Inflammatory macrophage treated with lipopolysaccharide for 1 hour (primary cell): Measurements from ENCODE around the gene CCDC150.
"Not testable (repeated sequence)": the region's sequence is repeated elsewhere in the genome, so short reads cannot be mapped to it uniquely, and the experiment has no call there.

ENCODE experiments used
- DNase-seq, 2 donors: peaks; one replicate each; pipeline ENCODE4 v3.0.0-alpha.2; 2020 to 2022

Gene CCDC150

DNA sequence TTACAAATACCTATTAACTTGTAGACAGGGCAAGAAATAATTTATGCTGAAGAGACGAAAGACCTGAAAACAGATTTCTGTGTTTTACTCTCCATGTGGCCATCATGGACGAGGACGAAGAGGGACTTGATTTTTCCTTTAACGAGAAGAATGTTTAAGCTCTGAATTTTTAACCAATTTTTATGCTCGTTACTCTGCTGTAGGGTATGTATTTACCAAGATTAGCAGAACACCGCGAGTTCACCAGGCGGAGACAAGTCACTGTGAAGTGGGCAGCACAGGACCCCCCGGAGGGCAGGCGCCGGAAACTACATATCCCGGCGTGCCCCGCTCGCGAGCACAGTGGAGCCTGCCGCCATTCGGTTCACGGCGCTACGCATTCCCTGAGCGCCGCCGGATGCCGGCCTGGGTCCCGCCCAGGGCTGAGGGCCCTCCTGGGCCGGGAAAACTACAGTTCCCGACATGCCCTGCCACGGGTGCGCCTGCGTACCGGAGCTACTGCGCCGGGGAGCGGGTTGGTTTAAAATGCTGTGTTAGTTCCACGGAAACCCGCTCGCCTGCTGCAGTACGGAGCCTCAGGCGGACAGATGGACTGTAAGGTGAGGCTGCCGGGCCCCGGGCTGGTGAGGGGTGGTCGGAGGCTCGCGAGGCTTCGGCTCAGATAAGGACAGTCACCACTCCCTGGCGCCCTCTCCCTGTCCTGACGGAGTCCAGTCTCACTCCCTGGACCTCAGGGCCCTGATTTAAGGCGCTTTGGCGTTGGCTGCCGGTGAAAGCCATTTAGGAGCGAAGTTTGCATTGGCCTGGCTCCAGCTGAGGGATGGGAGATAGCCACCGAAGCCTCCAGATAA lies at the start of gene CCDC150:
TSS of gene CCDC150 (plus strand) at position 536 of the 851 bp plus-strand sequence. CDS start at position 588, 52 bp downstream.
- DNase-seq, result peak; percentile 88 to 95

DNA sequence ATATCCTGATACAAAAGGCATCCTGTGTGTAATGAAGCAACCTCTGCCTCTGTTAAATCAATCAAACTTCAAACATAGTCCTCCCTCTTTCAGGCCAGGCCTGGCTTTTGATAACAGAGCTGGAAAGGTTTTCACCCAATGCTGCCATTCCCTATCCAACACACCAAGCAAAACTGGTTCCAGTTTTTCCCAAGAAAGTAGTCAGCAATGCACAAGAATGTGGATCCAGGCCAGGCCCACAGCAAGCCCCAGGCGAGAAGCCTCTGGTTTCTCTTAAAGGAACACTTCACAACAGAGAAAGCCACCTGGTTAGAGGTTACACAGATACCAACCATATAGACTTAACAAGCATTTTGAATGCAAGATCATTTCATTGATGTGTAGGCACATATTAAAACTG lies 49.2 kb upstream of the CCDC150 start:
- no peak for DNase-seq

DNA sequence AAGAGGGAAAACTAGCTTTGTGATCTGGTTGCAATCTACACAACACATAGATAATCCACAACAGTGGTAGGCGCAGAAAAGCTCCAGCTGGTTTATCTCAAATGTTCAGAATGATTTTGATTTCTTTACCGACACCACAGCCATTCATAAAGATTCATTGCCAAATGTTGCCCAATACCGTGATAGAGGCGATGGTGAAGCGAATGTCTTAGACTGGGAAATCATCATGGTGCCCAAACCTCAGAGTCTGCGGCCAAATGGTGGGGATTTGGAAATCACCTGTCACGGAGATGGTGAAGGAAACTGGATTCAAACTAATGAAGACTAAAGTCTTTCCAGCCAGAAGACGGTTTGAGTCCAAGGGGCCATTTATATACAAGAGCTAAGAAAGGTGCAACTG lies 48.5 kb upstream of the CCDC150 start:
- no peak for DNase-seq

DNA sequence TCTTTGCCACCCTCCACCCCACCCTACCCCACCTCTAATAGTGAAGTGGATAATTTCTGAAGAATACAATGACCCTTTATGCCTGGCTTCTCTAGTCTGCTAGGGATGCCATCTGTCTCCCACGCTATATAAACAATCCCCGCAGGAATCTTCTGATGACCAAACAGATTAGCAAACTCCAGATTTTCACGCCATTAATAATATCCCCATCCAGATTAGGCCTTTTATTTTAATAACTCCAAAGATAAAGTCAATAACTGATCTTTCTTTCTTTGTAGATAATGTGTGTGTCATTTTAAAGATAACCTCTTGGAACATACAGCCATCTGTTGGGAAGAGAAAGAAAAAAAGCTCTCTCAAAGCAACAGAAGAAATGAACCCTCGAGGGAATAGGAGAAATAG lies 47.9 kb upstream of the CCDC150 start:
- DNase-seq, result no peak

DNA sequence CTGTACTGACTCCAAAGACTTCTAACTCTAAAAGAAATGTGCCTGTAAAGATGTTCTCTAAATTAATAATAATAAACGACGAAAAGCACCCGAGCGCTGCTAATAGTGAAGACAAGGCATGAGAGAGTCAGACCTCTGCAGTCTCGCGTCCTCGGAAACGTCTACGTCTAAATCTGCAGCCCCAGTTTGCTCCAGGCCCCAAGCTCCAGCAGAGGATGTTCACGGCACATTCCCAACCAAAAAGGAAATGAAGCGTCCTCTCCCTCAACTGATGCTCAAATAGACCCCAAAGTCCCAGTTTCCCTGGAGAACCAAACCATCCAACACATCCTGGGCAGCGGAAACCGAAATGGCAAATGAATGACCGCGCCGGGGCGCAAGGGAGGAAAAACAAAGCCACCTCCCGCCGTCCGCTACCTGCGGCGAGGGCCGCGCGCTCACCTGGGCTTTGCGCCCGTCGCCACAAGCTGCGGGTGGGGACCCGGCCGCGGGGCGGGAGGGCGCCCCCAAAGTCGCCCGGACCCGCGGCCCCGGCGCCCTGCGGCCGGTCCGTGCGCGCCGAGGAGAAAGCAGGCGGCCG lies 47.1 kb upstream of the CCDC150 start:
- DNase-seq, result no peak

DNA sequence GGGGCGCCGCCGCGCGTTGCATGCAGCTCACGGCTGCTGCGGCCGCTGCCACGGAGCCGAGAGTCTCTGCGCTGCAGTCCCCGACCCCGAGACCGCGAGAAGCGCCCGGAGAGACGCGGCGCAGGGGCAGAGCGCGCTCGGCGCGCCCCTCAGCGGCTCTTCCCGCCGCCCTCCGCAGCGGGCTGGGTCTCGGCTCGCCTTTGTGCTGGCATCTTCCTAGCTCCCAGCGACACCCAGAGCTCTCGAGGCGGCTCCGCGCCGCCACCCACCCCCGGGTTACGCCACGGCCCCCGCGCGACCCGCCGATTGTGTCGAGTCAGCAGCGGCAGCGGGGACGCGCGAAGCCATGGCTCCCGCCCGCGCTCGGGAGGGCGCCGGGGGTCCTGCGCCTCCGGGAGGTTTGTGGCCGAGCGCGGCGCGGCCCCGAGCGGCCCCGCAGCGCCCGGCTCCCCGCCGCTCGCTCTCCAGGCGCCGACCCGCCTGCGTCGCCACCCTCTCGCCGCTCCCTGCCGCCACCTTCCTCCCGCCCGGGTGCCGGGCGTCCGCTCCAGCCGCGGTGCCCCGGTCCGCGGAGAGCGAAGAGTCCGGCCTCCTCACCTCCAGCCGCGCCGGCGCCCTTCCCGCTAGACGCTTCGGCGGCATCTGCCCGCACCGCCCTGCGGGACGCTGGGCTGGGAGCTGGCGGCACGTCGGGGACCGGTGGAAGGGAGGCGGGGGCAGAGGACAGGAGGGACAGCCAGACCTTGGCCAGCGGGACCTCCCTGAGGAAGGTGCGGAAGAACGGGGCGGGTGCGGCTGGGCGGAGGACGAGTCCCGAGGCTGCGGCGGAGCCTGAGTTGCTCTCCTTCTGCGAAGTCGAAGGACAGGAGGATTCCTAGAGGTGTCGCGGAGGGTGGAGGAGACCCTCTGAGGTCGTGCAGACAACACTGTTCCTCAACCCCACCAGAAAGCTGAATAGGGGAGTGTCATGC lies 46.3 kb upstream of the CCDC150 start, which contains the start of gene HECW2:
TSS of gene HECW2 (minus strand) at position 644 of the 971 bp plus-strand sequence.
- DNase-seq, result no peak

DNA sequence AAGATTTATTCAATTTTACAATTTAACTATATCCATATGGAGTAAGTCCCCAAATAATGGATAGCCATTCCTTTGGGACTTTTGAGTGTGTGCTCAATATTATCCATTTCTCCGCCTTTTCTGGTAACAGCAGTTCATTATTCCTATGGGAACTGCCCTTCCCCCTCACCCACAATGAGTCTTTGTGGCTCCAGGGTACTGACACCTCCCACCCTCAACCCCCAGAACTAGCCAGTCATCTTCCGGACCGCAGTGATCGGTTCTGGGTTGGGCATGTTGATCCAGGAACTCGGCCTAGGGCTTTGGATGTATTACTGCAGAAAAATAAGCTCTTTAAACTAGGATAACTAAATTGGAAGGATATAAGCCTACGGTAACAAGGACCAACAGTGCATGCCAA lies 45.4 kb upstream of the CCDC150 start:
- DNase-seq, result no peak

DNA sequence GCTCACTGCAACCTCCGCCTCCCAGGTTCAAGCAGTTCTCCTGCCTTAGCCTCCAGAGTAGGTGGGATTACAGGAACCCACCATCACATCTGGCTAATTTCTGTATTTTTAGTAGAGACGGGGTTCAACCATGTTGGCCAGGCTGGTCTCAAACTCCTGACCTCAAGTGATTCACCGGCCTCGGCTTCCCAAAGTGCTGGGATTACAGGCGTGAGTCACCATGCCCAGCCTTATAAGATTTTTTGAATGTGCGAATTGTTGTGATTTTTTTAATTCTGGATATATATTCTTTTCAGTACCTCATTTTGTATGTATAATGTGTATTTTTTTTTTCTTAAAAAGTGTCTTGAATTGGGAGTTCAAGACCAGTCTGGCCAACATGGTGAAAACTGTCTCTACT lies 42.0 kb upstream of the CCDC150 start:
- no peak for DNase-seq

DNA sequence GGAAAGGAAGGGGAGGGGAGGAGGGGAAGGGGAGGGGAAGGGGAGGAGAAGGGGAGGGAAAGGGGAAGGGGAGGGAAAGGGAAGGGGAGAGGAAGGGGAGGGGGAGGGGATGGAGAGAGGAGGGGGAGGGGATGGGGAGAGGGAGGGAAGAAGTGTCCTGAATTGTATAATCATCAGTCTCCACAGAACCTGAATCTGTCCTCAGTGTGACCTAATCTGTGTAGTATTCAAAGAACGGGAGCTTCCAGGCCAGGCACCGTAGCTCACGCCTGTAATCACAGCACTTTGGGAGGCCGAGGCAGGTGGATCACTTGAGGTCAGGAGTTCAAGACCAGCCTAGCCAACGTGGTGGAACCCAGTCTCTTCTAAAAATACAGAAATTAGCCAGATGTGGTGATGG lies 41.1 kb upstream of the CCDC150 start:
- no peak for DNase-seq

DNA sequence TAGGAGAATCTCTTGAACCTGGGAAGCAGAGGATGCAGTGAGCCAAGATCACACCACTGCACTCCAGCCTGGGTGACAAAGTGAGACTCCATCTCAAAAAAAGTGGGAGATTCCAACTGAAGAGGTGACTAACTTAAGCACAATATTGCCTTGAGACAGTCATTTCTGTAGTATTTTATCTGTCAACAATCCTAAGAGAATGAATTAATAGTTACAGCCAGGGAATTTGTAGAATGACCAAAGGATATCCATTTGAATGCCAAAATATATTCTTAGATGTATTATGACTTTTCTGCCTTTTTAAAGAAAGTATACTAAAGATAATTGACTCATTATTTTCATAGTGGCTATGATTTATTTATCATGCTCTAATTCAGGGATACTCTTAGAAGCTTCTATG lies 40.7 kb upstream of the CCDC150 start:
- DNase-seq, result no peak

DNA sequence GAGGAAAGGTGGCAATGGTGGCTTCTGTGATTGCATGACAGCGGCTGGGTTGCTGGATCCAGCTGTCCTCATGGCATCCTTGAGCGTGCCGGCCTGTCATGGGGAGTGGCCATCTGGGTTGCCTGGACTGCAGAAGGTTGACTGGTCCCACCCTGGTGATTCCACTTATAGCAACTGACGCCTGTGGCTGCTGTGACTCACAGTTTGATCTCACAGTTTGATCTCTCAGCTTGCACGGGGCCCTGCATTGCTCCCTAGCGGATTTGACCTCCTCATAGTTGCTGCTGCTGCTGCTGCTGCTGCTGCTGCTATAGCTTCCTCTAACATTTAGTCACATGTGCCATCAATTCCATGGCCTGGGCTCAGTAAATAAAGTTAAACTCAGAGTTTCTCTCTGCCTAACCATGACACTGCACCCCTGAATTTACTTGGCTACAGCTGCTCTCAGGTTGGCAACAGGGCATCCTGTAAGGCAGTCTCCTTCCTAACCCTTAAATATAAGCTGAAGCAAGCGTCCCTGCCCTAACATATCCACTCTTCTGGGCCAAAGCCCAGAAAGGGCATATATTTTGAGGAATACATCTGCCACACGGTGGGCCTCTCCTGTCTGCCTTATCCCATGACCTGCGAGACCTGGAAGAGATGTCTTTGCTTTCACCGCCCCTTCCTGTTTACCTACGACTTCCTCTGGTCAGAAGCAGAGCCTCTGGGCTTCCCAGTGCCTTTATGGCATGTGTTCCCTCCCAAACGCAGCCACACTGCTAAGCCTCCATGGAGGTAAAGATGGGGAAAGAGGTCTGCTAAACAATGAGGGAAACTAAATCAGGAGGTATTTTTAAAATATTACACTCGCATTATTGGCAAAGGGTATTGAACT lies 37.8 kb upstream of the CCDC150 start:
- DNase-seq, result no peak

DNA sequence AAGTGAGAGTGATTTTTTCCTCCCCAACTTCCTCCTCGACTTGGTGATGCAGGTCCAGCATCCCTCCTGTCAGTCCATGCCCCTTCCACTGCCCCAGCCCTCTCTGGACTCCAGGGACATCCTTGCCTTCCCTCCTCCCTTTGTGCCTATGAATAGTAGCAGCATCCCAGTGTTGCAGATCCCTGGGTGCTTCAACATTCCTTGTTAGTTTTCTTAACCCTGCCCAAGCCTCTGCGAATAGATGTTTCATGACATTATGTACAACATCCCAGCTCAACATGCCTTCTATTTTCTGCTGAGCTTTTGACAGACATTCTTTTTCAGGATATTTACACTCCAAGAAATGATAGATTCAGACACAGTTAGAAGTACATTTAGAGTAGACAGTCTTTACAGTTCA lies 35.3 kb upstream of the CCDC150 start:
- DNase-seq, result no peak

DNA sequence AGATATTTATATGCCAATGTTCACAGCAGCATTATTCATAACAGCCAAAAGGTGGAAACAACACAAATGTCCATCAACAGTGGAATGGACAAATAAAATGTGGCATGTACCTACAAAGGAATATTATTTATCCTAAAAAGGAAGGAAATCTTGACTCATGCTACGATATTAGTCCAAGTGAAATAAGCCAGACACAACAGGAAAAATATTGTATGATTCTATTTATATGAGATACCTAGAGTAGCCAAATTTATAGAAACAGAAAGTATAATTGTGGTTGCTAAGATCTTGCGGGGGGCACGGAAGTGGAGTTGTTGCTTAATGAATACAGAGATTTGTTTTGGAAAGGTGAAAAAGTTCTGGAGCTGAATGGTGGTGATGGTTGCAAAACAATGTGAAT lies 33.0 kb upstream of the CCDC150 start:
- DNase-seq, result no peak

DNA sequence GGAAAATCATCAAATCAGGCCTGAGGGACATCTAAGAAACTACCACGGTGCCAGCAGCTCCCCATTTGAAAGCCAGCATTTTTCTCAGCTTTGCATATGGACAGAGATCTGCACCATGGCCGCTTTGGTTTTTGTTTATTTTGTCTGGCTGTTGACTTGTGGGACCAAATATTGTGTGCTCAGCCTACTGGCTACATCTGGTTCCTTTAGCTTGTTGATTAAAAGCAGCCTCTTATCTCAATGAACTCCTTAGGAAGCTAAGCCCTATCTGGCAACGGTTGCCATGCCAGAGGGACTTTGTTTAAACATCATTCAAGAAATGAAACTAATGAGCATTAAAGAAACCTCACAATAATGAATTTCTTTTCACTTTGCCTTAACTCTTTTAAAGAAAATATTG lies 32.4 kb upstream of the CCDC150 start:
- no peak for DNase-seq

DNA sequence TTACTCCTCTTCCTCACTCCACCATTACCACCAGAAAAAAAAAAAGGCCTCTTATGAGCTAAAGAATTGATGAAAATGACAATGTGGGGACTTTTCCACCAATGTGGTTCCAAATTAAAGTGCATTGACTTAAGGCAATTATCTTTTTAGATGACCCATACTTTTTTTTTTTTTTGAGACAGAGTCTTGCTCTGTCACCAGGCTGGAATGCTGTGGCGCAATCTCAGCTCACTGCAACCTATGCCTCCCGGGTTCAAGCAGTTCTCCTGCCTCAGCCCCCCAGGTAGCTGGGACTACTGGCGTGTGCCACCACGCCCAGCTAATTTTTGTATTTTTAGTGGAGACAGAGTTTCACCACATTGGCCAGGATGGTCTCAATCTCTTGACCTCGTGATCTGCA lies 31.6 kb upstream of the CCDC150 start:
- not testable (repeated sequence) for DNase-seq

DNA sequence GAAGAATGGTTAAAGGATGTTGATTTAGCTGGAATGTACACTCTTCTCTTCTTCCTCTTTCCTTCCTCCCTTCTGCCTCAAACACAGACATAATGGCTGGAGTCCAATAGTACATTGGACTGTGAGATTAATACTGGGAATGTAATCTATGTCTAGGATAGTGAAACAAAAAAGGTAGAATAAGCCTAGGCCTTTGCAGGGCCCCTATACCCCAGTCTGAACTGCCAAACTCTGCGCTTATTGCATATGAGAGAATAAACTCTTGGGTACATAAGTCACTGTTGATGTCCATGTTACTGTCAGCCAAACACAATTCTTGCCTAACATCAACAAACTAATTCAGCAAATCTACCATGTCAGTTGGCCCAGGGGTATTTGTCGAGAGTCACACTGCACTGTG lies 29.7 kb upstream of the CCDC150 start:
- DNase-seq, result no peak

DNA sequence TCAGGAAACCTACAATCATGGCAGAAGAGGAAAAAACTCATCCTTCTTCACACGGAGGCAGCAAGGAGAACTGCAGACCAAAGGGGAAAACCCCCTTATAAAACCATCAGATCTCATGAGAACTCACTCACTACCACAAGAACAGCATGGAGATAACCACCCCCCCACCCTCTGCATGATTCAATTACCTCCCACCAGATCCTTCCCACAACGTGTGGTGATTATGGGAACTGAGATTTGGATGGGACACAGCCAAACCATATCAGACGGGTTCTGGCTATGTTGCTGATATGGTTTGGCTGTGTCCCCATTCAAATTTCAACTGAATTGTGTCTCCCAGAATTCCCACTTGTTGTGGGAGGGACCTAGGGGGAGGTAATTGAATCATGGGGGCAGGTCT lies 28.7 kb upstream of the CCDC150 start:
- DNase-seq, result no peak

DNA sequence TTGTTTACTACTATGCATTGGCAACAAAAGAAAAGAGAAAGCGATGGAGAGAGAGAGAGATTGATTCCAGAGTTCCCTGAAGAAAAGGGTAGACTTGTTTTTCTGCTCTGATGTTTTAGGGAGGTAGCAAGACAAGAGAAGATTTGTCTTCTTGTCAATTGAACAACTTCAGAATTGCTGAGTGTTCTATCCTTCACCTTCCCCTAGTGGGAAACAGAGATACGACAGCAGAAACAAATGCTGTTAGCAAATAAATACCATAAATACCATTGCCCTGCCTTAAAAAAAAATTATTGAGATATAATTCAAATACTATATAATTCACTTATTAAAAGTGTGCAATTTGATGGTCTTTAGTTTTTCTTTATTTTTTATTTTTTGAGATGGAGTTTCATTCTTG lies 26.2 kb upstream of the CCDC150 start:
- no peak for DNase-seq

DNA sequence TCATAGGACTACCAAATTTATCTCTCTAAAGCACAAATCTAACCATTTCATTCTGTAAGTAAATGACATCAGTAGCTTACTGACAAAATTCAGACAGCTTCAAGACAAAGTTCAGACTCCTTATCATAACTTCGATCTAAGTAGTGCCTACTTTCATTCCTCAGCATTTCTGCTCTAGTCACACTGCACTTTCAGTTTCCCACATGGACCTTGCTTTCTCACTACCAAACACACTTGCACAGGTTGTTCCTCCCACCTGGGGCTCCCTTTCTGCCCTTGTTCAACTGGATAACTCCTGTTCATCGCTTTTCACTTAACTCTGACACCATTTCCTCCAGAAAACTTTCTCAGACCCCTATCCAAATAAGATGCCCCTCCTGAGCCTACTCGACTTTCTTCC lies 22.1 kb upstream of the CCDC150 start:
- no peak for DNase-seq

DNA sequence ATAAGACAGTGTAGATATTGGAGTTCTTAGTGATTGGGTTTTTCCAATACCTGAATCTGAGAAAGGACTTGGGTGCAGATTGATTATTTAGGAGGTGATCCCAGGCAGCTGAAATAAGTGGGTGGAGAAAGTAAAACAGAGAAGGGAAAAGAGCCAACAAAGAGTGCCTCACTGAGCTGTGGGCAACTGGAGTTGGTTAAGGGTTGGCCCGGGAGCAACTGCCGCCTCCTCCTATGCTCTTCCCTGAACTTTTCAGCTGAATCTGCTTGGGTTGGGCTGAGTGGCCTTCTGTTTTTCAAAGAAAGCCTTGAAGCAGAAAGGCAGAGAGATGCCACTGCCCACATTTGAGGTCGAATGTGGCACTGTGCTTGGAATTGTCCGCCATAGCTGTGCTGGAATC lies 20.9 kb upstream of the CCDC150 start:
- no peak for DNase-seq

DNA sequence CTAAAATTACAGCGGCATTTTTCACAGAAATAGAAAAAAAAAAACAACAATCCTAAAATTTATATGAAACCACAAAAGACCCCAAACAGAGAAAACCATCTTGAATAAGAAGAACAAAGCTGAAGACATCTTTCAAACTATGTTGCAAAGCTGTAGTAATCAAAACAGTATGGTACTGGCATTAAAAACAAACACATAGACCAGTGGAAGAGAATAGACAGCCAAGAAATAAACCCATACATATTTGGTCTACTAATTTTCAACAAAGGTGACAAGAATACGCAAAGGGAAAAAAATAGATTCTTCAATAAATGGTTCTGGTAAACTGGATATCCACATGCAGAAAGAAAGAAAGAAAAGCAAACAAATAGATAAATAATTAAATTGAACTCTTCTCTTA lies 9.0 kb upstream of the CCDC150 start:
- DNase-seq, result no peak

DNA sequence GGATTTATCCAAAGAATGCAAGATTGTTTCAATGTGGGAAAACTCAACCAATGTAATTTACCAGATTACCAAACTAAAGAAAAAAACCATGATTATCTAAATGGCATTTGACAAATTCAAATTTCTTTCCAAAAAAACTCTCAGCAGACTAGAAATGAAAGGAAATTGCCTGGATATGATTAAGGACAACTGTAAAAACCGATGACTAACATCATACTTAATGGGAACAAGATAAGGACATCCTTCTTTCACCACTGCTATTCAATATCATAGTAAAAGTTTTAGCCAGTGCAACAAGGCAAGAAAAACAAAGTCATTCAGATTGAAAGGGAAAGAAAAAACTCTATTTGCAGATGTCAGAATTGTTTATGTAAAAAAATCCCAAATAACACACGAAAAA lies 4.4 kb upstream of the CCDC150 start:
- no peak for DNase-seq
